Measurements from ENCODE around the gene DDOST. TPM values are rescaled to one million over a fixed set of nuclear protein-coding genes. Genes with fewer than 3 reads are reported as not detected.

DDOST gene
- 100 to 1,000 TPM in 3 of 4 donors, 10 to 100 TPM in 1; 83.4 to 116 (median 110) TPM for total RNA-seq

- peak within 1 kb of the TSS; percentile 88 to 93 for H3K4me3 ChIP-seq
- peaks cover 0 to 25% of the 10 kb centered on the region in 2 donors for H3K36me3 ChIP-seq
- H3K27ac ChIP-seq = peak within 1 kb of the TSS; percentile 45 to 86 (median 84)
- no peaks in the 10 kb centered on the region for H3K27me3 ChIP-seq
- H3K9me3 ChIP-seq = no peaks in the 10 kb centered on the region
- TF ChIP-seq POLR2A (IDR thresholded peaks at IDR 0.05) (peak; percentile 11 to 41), EP300 (IDR thresholded peaks at IDR 0.05) (no peak), POLR2AphosphoS5 (IDR thresholded peaks at IDR 0.05) (peak; percentile 65), CTCF (IDR thresholded peaks at IDR 0.05) (peak in 3 of 4 experiments; percentile 33 to 56 (median 55))
- WGBS, 2 donors (ENCODE audit: low coverage in 1 of 2) = 0% methylated on average over 10 of the region's 58 CpGs; no CpG with 5 or more reads in 1 of the 2 donors
- peak; percentile 99 for ATAC-seq
- H3K4me1 ChIP-seq = peaks cover 0 to 46% (median 6%) of the 10 kb centered on the region in 3 donors
Observed at GRCh38 chr1:20661207-20662109, at the start of gene DDOST. Gene DDOST, minus strand, starts transcription at chr1:20661369. Its CDS starts 19 bp downstream, at chr1:20661350.

GRCh38 chr1:20710469-20711284 is 49.5 kb upstream of the DDOST start:
- ATAC-seq = no peak
- 60 to 83% methylated on average over 5 to 14 of the region's 18 CpGs for WGBS, 2 donors (ENCODE audit: low coverage in 1 of 2)
- Histone ChIP-seq H3K27me3 (peaks cover 49% of the 10 kb centered on the region), H3K27ac (no peak overlapping the region), H3K9me3 (no peaks in the 10 kb centered on the region), H3K4me1 (no peaks in the 10 kb centered on the region), H3K4me3 (no peak overlapping the region), H3K36me3 (no peaks in the 10 kb centered on the region)
- TF ChIP-seq POLR2AphosphoS5 (IDR thresholded peaks at IDR 0.05) (no peak), CTCF (IDR thresholded peaks at IDR 0.05) (no peak), EP300 (IDR thresholded peaks at IDR 0.05) (no peak), POLR2A (IDR thresholded peaks at IDR 0.05) (no peak)

GRCh38 chr1:20709868-20710267 is 48.7 kb upstream of the DDOST start:
- Histone ChIP-seq H3K4me1 (no peaks in the 10 kb centered on the region), H3K27ac (no peak overlapping the region), H3K27me3 (peaks cover 40% of the 10 kb centered on the region), H3K9me3 (no peaks in the 10 kb centered on the region), H3K36me3 (no peaks in the 10 kb centered on the region), H3K4me3 (no peak overlapping the region)
- TF ChIP-seq POLR2AphosphoS5 (IDR thresholded peaks at IDR 0.05) (no peak), POLR2A (IDR thresholded peaks at IDR 0.05) (no peak), CTCF (IDR thresholded peaks at IDR 0.05) (no peak), EP300 (IDR thresholded peaks at IDR 0.05) (no peak)
- no CpG with 5 or more reads among the region's 3 CpGs for WGBS, 2 donors (ENCODE audit: low coverage in 1 of 2)
- ATAC-seq = no peak

GRCh38 chr1:20708891-20709290 is 47.7 kb upstream of the DDOST start:
- Histone ChIP-seq H3K27ac (no peak overlapping the region), H3K4me3 (no peak overlapping the region), H3K4me1 (no peaks in the 10 kb centered on the region), H3K27me3 (peaks cover 32% of the 10 kb centered on the region), H3K9me3 (no peaks in the 10 kb centered on the region), H3K36me3 (no peaks in the 10 kb centered on the region)
- ATAC-seq = no peak
- WGBS, 2 donors (ENCODE audit: low coverage in 1 of 2) = 68 to 80% methylated on average over 4 of the region's 5 CpGs
- TF ChIP-seq EP300 (IDR thresholded peaks at IDR 0.05) (no peak), CTCF (IDR thresholded peaks at IDR 0.05) (no peak), POLR2AphosphoS5 (IDR thresholded peaks at IDR 0.05) (no peak), POLR2A (IDR thresholded peaks at IDR 0.05) (no peak)

Data from gastroesophageal sphincter (tissue), 4 donors.